HEK293T (cell line): ENCODE measurements around the gene CDK5R2.

Experiments used
- ELF4 ChIP-seq: fragments of 450-650 bp; IDR thresholded peaks from 2 replicates; pipeline ENCODE4 v1.6.1; 2017; ENCODE audit warnings: antibody characterized with exemption
- FOXK2 ChIP-seq: fragments of 450-650 bp; IDR thresholded peaks from 2 replicates; pipeline ENCODE4 v1.6.1; 2016; ENCODE audit warnings: mild to moderate bottlenecking
- FOXM1 ChIP-seq: fragments of 450-650 bp; IDR thresholded peaks from 2 replicates; pipeline ENCODE4 v1.6.1; 2017; ENCODE audit warnings: mild to moderate bottlenecking, borderline replicate concordance
- SP1 ChIP-seq: fragments of 450-650 bp; IDR thresholded peaks from 2 replicates; pipeline ENCODE4 v1.6.1; 2017
- SUZ12 ChIP-seq: fragments of 450-650 bp; IDR thresholded peaks from 2 replicates; pipeline ENCODE4 v1.6.1; 2016; ENCODE audit warnings: mild to moderate bottlenecking
- TARDBP ChIP-seq: fragments of 450-650 bp; IDR thresholded peaks from 2 replicates; pipeline ENCODE4 v1.6.1; 2016

- TF ChIP-seq SUZ12: no peak
- no peak for TF ChIP-seq SP1
- no peak for TF ChIP-seq FOXM1
- TF ChIP-seq FOXK2: no peak
- no peak for TF ChIP-seq ELF4
- TF ChIP-seq TARDBP: no peak
Measured at GRCh38 chr2:218920504-218920903, 39.0 kb upstream of the CDK5R2 start.
